Measurements from ENCODE around the gene FAS.

FAS gene

DNA sequence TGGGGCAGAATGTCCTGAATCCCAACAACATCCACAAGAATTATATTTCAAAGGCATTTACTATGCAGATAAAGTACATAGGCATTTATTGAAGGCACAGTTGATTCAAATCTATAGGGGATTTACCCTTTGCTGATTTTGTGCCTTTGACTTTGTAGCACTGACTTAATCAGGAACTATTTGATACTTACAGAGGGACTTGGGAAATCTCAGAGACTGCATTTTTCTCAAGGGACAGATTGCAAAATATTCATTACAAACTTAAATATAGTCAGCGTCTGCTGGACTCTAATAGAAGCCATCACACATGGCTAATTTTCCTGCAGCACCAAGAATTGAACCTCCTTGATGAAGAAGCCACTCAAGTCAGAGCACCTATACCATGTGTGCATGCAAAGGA, 44.9 kb downstream of the FAS start:
- no peak for DNase-seq (ENCODE audit: low read depth in 3 of 3)

DNA sequence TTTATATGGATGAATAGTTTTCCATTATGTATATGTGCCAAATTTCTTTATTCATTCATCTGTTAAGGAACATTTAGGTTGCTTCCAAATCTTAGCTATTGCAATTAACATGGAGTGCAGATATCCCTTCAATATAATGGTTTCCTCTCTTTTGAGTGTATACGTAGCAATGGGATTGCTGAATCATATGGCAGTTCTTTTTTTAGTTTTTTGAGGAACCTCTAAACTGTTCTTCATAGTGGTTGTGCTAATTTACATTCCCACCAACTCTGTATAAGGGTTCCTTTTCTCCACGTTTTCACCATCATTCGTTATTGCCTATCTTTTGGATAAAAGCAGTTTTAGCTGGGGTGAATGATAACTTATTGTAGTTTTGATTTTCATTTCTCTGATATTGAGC, 46.5 kb downstream of the FAS start:
- DNase-seq (ENCODE audit: low read depth in 3 of 3): no peak

DNA sequence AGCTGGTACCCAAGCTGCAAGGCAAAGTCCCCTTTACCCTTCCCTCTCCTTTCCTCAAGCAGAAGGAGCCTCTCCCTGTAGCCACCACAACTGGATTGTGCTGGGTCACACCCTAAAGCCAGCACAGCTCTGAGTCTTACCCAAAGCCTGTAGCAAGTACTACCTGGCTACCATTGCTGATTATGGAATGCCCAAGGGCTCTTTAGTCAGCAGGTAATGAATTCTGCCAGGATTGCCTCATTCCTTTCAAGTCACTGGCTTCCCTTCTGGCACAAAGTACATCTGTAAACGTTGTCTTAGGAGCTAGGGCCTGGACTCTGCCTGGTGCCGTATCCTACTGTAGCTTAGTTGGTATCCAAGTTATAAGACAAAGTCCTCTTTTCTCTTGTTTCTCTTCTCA, 52.0 kb downstream of the FAS start:
- DNase-seq (ENCODE audit: low read depth in 3 of 3): no peak

- no peak for DNase-seq (ENCODE audit: low read depth in 3 of 3)
Observed at GRCh38 chr10:89043052-89043451, 52.5 kb downstream of the FAS start.

- DNase-seq (ENCODE audit: low read depth in 3 of 3): no peak
Observed at GRCh38 chr10:89047397-89047796, 56.8 kb downstream of the FAS start.

GRCh38 chr10:89051593-89051992, 61.0 kb downstream of the FAS start:
- no peak for DNase-seq (ENCODE audit: low read depth in 3 of 3)

- no peak for DNase-seq (ENCODE audit: low read depth in 3 of 3)
Observed at GRCh38 chr10:89053555-89053954, 63.0 kb downstream of the FAS start.

DNA sequence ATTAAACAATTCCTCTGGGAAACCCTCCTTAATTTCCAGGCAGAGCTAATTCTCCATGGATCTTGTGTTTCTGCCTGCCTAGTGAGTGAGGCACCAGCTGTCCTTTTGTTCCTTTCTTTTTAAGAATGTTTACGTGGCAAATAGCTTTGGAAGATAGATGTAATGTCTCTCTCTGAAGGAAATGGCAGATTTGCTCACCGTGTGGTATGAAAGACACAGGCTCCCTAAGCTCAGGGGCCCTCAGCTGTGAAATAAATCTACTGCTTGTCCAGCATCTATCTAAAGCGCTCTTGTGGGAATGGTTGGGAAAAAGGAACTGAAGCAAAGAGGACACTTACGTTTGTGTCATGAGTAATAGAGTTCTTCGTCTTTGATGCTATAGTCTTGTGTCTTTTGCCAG, 64.6 kb downstream of the FAS start:
- no peak for DNase-seq (ENCODE audit: low read depth in 3 of 3)

DNA sequence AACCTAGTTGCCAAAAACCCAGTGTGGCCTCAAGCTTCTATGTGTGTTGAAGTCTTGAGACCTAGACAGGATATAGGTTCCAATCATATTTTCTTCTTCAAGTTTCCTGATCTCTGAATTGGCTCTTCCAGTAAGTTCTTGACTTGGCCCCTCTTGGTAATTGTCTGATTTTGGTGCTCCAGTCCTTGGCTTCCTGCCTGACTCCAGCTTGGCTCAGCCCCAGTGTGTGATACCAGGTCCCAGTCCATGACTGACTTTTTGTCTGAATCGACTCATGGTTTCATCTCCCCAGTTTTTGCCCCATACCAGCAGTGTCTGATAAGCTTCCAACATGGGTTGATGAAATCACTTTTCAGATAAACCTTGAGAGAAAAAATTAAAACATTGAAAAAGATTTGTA, 72.3 kb downstream of the FAS start:
- no peak for DNase-seq (ENCODE audit: low read depth in 3 of 3)

GRCh38 chr10:89063465-89063864, 72.9 kb downstream of the FAS start:
- DNase-seq (ENCODE audit: low read depth in 3 of 3): no peak

DNA sequence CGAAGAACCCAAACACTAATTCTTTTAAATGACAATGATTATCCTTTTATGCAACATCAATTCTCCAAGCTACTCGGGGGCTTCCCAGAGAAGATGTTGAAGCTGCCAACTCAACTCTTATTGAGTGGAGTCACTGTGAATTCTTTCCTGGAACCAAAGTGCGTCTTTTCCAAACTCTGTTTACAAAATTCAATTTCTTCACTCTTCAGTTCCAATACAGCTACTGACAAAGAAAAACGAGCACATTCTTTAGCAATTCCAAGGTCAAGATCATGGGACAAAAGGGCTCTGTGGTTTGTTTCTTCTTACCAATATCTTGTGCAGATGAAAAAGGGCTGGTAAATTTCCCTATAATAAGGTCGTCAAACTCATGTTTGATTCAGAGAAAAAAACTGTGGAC, 74.2 kb downstream of the FAS start:
- DNase-seq (ENCODE audit: low read depth in 3 of 3): no peak
